HepG2 (cell line): ENCODE data around the gene PPP4C. TPM values are rescaled to one million over a fixed set of nuclear protein-coding genes. Genes with fewer than 3 reads are reported as not detected.

Experiments used
- FOXA3 ChIP-seq: IDR thresholded peaks from 2 replicates; pipeline ENCODE4 v1.6.1; 2016; ENCODE audit warnings: missing genetic modification reagents, missing compliant biosample characterization
- KMT2A ChIP-seq: sonication (generic); formaldehyde crosslinking; IDR thresholded peaks from 2 replicates; pipeline ENCODE4 v1.4.0; 2020; ENCODE audit warnings: missing genetic modification reagents
- NFKB2 ChIP-seq: sonication (generic); formaldehyde crosslinking; IDR thresholded peaks from 2 replicates; pipeline ENCODE4 v1.4.0; 2020; ENCODE audit warnings: missing genetic modification reagents, borderline replicate concordance
- POLR2A ChIP-seq, 2 experiments: IDR thresholded peaks; 2 replicates each; pipeline ENCODE4 v1.6.1; 2011; ENCODE audit warnings: low read depth in 2 of 2, low read length in 2 of 2, mild to moderate bottlenecking in 1 of 2, moderate library complexity in 1 of 2; ENCODE audit not compliant: insufficient read depth in 1 of 2
- RFXAP ChIP-seq: sonication (generic); formaldehyde crosslinking; IDR thresholded peaks from 2 replicates; pipeline ENCODE4 v1.4.0; 2020; ENCODE audit warnings: missing genetic modification reagents, borderline replicate concordance
- SMC3 ChIP-seq: IDR thresholded peaks from 2 replicates; pipeline ENCODE4 v1.6.1; 2011; ENCODE audit warnings: low read length, improper control_type of control experiment
- SMYD3 ChIP-seq: sonication (generic); formaldehyde crosslinking; IDR thresholded peaks from 2 replicates; pipeline ENCODE4 v1.8.1; 2023; ENCODE audit warnings: mild to moderate bottlenecking, missing genetic modification reagents
- TAF15 ChIP-seq: fragments of 200-400 bp; formaldehyde crosslinking; IDR thresholded peaks from one replicate; pipeline ENCODE4 v1.6.1; 2018; ENCODE audit warnings: mild to moderate bottlenecking, low read depth, low read length; ENCODE audit not compliant: poor library complexity, severe bottlenecking
- TEAD3 ChIP-seq: optimal IDR thresholded peaks from 2 replicates; pipeline ENCODE3; 2016; ENCODE audit warnings: borderline replicate concordance
- XBP1 ChIP-seq: sonication (generic); formaldehyde crosslinking; IDR thresholded peaks from 2 replicates; pipeline ENCODE4 v1.5.0; 2020; ENCODE audit warnings: missing genetic modification reagents
- ZBTB42 ChIP-seq: sonication (generic); formaldehyde crosslinking; IDR thresholded peaks from 2 replicates; pipeline ENCODE4 v1.5.0; 2020; ENCODE audit warnings: mild to moderate bottlenecking, missing genetic modification reagents
- ZEB1 ChIP-seq: IDR thresholded peaks from 2 replicates; pipeline ENCODE4 v1.6.1; 2012; ENCODE audit warnings: mild to moderate bottlenecking, low read depth, inconsistent platforms; ENCODE audit not compliant: insufficient replicate concordance
- ZNF101 ChIP-seq: sonication (generic); formaldehyde crosslinking; IDR thresholded peaks from 2 replicates; pipeline ENCODE4 v1.4.0; 2020; ENCODE audit warnings: mild to moderate bottlenecking, low read depth, missing genetic modification reagents, borderline replicate concordance
- ZNF225 ChIP-seq: sonication (generic); formaldehyde crosslinking; IDR thresholded peaks from 2 replicates; pipeline ENCODE4 v1.4.0; 2020; ENCODE audit warnings: mild to moderate bottlenecking, missing genetic modification reagents
- ZNF296 ChIP-seq: sonication (generic); formaldehyde crosslinking; conservative IDR thresholded peaks from 2 replicates; pipeline ENCODE4 v1.5.0; 2020; ENCODE audit warnings: mild to moderate bottlenecking, missing genetic modification reagents
- ZNF737 ChIP-seq: sonication (generic); formaldehyde crosslinking; IDR thresholded peaks from 2 replicates; pipeline ENCODE4 v1.5.0; 2020; ENCODE audit warnings: missing genetic modification reagents, mild to moderate bottlenecking, borderline replicate concordance
- polyA plus RNA-seq, 8 experiments: library from polyadenylated mRNA; depleted of rRNA in 3 of 8; stranded (reverse) in 7 of 8; unstranded in 1 of 8; fragments of >200 nt; fragmentation: Illumina TruSeq in 4 of 8; extraction: Trizol in 4 of 8; gene quantifications; 2 replicates each; pipeline versions ENCODE4 v1.2.1 to v1.2.3, GENCODE V29; 2011 to 2016; ENCODE audit warnings: low read depth in 4 of 8, missing spikeins in 1 of 8, mixed read lengths in 1 of 8; ENCODE audit not compliant: insufficient read depth in 1 of 8
- total RNA-seq, 5 experiments: library from RNA; depleted of rRNA; stranded (reverse); fragments of >200 nt; fragmentation: Illumina TruSeq; extraction: Trizol; gene quantifications; 2 replicates each; pipeline ENCODE4 v1.2.3, GENCODE V29; 2016; ENCODE audit warnings: low read depth in 1 of 5
- TF ChIP-seq, protein P1 (sequence below), 2 experiments: IDR thresholded peaks; 2 replicates each; pipeline ENCODE4 v1.6.1; 2011 to 2012; ENCODE audit warnings: low read length in 2 of 2, borderline replicate concordance in 1 of 2, low read depth in 1 of 2, mild to moderate bottlenecking in 1 of 2, moderate library complexity in 1 of 2
- TF ChIP-seq, protein P2 (sequence below): sonication (generic); formaldehyde crosslinking; IDR thresholded peaks from 2 replicates; pipeline ENCODE4 v1.5.0; 2020; ENCODE audit warnings: mild to moderate bottlenecking, missing genetic modification reagents, borderline replicate concordance

PPP4C gene
- total and polyA plus RNA-seq, 2 of the 13 experiments (the other 11 are each of a cell fraction or from before 2014, with no cell fraction given), result 176 to 220 TPM

DNA sequence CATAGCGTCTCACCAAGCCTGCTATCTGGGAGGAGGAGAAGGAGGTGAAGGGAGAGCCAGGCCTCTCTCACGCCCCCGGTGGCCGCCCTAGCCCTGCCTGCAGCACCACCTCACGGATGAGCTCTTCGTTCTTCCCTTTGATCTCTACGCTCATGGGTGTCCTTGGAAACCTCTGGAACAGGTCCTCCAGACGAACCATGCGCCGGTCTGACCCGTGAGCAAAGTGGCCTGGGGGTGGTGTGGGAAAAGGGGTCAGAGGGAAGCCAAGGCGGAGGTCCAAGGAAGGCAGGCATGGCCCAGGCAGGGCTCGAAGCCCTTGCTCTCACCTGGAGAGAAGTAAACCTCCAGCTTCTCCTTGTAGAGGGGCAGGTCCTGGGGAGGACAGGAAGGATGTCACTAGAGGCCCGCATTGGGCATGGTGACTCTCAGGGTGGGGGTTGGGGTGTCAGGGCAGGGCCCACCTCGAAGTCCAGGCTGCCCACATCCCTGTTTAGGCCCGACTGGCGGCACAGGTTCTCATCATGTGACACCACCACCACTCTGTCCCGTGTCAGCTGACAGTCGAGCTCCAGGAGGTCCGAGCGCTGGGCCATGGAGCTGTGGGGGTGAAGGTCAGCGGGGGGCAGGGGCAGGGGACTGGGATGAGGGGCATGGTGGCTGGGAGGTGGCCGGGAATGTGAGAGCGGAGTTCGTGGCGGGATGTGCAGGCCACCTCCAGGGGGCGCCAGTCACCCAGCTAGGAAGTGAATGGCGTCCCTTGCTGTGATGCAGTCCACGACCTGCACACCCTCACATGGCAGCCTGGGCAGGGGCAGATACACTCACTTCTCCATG is 36.6 kb downstream of the PPP4C start (continued):
- TF ChIP-seq ZNF296 (CRISPR knock-in tag), result peak; percentile 93; the same call in 1 of the 2 replicates
- 0 out of 2 replicates have a peak, but pooled peaks have one; percentile 5 for TF ChIP-seq ZNF101
- peak; percentile 52; the same call in 1 of the 2 replicates for TF ChIP-seq RFXAP (CRISPR knock-in tag)
- no peak for TF ChIP-seq TAF15
- TF ChIP-seq, protein P1, sequence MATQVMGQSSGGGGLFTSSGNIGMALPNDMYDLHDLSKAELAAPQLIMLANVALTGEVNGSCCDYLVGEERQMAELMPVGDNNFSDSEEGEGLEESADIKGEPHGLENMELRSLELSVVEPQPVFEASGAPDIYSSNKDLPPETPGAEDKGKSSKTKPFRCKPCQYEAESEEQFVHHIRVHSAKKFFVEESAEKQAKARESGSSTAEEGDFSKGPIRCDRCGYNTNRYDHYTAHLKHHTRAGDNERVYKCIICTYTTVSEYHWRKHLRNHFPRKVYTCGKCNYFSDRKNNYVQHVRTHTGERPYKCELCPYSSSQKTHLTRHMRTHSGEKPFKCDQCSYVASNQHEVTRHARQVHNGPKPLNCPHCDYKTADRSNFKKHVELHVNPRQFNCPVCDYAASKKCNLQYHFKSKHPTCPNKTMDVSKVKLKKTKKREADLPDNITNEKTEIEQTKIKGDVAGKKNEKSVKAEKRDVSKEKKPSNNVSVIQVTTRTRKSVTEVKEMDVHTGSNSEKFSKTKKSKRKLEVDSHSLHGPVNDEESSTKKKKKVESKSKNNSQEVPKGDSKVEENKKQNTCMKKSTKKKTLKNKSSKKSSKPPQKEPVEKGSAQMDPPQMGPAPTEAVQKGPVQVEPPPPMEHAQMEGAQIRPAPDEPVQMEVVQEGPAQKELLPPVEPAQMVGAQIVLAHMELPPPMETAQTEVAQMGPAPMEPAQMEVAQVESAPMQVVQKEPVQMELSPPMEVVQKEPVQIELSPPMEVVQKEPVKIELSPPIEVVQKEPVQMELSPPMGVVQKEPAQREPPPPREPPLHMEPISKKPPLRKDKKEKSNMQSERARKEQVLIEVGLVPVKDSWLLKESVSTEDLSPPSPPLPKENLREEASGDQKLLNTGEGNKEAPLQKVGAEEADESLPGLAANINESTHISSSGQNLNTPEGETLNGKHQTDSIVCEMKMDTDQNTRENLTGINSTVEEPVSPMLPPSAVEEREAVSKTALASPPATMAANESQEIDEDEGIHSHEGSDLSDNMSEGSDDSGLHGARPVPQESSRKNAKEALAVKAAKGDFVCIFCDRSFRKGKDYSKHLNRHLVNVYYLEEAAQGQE (IDR thresholded peaks at IDR 0.05; ENCODE audit: borderline replicate concordance in 1 of 2, low read depth in 1 of 2, low read length in 2 of 2), result no peak
- TF ChIP-seq XBP1 (CRISPR knock-in tag), result no peak
- no peak for TF ChIP-seq SMYD3 (CRISPR knock-in tag)
- peak; percentile 20; the same call in 1 of the 2 replicates for TF ChIP-seq KMT2A
- TF ChIP-seq ZNF737 (CRISPR knock-in tag), result peak; percentile 91
- peak; percentile 93 for TF ChIP-seq TEAD3 (CRISPR knock-in tag)
- TF ChIP-seq, protein P2, sequence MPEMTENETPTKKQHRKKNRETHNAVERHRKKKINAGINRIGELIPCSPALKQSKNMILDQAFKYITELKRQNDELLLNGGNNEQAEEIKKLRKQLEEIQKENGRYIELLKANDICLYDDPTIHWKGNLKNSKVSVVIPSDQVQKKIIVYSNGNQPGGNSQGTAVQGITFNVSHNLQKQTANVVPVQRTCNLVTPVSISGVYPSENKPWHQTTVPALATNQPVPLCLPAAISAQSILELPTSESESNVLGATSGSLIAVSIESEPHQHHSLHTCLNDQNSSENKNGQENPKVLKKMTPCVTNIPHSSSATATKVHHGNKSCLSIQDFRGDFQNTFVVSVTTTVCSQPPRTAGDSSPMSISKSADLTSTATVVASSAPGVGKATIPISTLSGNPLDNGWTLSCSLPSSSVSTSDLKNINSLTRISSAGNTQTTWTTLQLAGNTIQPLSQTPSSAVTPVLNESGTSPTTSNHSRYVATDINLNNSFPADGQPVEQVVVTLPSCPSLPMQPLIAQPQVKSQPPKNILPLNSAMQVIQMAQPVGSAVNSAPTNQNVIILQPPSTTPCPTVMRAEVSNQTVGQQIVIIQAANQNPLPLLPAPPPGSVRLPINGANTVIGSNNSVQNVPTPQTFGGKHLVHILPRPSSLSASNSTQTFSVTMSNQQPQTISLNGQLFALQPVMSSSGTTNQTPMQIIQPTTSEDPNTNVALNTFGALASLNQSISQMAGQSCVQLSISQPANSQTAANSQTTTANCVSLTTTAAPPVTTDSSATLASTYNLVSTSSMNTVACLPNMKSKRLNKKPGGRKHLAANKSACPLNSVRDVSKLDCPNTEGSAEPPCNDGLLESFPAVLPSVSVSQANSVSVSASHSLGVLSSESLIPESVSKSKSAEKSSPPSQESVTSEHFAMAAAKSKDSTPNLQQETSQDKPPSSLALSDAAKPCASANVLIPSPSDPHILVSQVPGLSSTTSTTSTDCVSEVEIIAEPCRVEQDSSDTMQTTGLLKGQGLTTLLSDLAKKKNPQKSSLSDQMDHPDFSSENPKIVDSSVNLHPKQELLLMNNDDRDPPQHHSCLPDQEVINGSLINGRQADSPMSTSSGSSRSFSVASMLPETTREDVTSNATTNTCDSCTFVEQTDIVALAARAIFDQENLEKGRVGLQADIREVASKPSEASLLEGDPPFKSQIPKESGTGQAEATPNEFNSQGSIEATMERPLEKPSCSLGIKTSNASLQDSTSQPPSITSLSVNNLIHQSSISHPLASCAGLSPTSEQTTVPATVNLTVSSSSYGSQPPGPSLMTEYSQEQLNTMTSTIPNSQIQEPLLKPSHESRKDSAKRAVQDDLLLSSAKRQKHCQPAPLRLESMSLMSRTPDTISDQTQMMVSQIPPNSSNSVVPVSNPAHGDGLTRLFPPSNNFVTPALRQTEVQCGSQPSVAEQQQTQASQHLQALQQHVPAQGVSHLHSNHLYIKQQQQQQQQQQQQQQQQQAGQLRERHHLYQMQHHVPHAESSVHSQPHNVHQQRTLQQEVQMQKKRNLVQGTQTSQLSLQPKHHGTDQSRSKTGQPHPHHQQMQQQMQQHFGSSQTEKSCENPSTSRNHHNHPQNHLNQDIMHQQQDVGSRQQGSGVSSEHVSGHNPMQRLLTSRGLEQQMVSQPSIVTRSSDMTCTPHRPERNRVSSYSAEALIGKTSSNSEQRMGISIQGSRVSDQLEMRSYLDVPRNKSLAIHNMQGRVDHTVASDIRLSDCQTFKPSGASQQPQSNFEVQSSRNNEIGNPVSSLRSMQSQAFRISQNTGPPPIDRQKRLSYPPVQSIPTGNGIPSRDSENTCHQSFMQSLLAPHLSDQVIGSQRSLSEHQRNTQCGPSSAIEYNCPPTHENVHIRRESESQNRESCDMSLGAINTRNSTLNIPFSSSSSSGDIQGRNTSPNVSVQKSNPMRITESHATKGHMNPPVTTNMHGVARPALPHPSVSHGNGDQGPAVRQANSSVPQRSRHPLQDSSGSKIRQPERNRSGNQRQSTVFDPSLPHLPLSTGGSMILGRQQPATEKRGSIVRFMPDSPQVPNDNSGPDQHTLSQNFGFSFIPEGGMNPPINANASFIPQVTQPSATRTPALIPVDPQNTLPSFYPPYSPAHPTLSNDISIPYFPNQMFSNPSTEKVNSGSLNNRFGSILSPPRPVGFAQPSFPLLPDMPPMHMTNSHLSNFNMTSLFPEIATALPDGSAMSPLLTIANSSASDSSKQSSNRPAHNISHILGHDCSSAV (CRISPR knock-in tag), result no peak
- no peak; the same call in none of the 2 replicates for TF ChIP-seq ZNF225 (CRISPR knock-in tag)
- TF ChIP-seq POLR2A (IDR thresholded peaks at IDR 0.05; ENCODE audit: insufficient read depth in 1 of 2, low read depth in 2 of 2, low read length in 2 of 2), result peak; percentile 21 to 47; a peak in 1 of 4 replicates
- peak; percentile 84 for TF ChIP-seq SMC3
- TF ChIP-seq ZEB1, result no peak
- peak; percentile 79 for TF ChIP-seq ZBTB42 (CRISPR knock-in tag)
- peak; percentile 46; the same call in 1 of the 2 replicates for TF ChIP-seq FOXA3 (CRISPR knock-in tag)
- no peak for TF ChIP-seq NFKB2
